HepG2 (cell line): ENCODE results near the gene LYST. TPM values are rescaled to one million over a fixed set of nuclear protein-coding genes. Genes with fewer than 3 reads are reported as not detected.
A peak's percentile ranks its signal among the peaks of the same experiment; 100 is the strongest.

Source experiments
- AHR ChIP-seq: IDR thresholded peaks from 2 replicates; pipeline ENCODE4 v1.6.1; 2018; ENCODE audit warnings: missing genetic modification reagents, missing compliant biosample characterization
- ATRX ChIP-seq: sonication (generic); formaldehyde crosslinking; IDR thresholded peaks from 2 replicates; pipeline ENCODE4 v1.4.0; 2020; ENCODE audit warnings: missing genetic modification reagents, borderline replicate concordance
- FOXK2 ChIP-seq: fragments of 450-650 bp; IDR thresholded peaks from 2 replicates; pipeline ENCODE4 v1.6.1; 2016
- HNRNPLL ChIP-seq: fragments of 200-400 bp; formaldehyde crosslinking; IDR thresholded peaks from 2 replicates; pipeline ENCODE4 v1.6.1; 2017; ENCODE audit warnings: mild to moderate bottlenecking, low read depth, low read length; ENCODE audit not compliant: poor library complexity, severe bottlenecking
- KLF6 ChIP-seq: IDR thresholded peaks from 2 replicates; pipeline ENCODE4 v1.8.0; 2016; ENCODE audit warnings: missing biosample characterization, missing genetic modification reagents
- KMT2B ChIP-seq: IDR thresholded peaks from 2 replicates; pipeline ENCODE4 v1.6.1; 2016; ENCODE audit warnings: missing genetic modification reagents, missing compliant biosample characterization
- MEIS2 ChIP-seq: sonication (generic); formaldehyde crosslinking; IDR thresholded peaks from 2 replicates; pipeline ENCODE4 v1.9.0; 2021; ENCODE audit warnings: mild to moderate bottlenecking, missing genetic modification reagents
- MNT ChIP-seq: fragments of 450-650 bp; IDR thresholded peaks from 2 replicates; pipeline ENCODE4 v1.6.1; 2016
- NAIF1 ChIP-seq: sonication (generic); formaldehyde crosslinking; IDR thresholded peaks from 2 replicates; pipeline ENCODE4 v1.5.0; 2020; ENCODE audit warnings: mild to moderate bottlenecking, missing genetic modification reagents, borderline replicate concordance
- POLR2A ChIP-seq, 2 experiments: IDR thresholded peaks; 2 replicates each; pipeline ENCODE4 v1.6.1; 2011; ENCODE audit warnings: low read depth in 2 of 2, low read length in 2 of 2, mild to moderate bottlenecking in 1 of 2, moderate library complexity in 1 of 2; ENCODE audit not compliant: insufficient read depth in 1 of 2
- ZNF142 ChIP-seq: sonication (generic); formaldehyde crosslinking; IDR thresholded peaks from 2 replicates; pipeline ENCODE4 v1.4.0; 2020; ENCODE audit warnings: missing genetic modification reagents
- ZNF205 ChIP-seq: IDR thresholded peaks from 2 replicates; pipeline ENCODE4 v1.6.1; 2018; ENCODE audit warnings: missing biosample characterization, missing genetic modification reagents
- ZNF33B ChIP-seq: sonication (generic); formaldehyde crosslinking; IDR thresholded peaks from 2 replicates; pipeline ENCODE4 v1.5.1; 2020; ENCODE audit warnings: mild to moderate bottlenecking, missing genetic modification reagents
- ZNF563 ChIP-seq: sonication (generic); formaldehyde crosslinking; IDR thresholded peaks from 2 replicates; pipeline ENCODE4 v1.8.0; 2022; ENCODE audit warnings: mild to moderate bottlenecking, moderate library complexity, missing genetic modification reagents
- ZNF570 ChIP-seq: sonication (generic); formaldehyde crosslinking; IDR thresholded peaks from 2 replicates; pipeline ENCODE4 v1.4.0; 2020; ENCODE audit warnings: mild to moderate bottlenecking, missing genetic modification reagents, borderline replicate concordance
- ZNF598 ChIP-seq: sonication (generic); formaldehyde crosslinking; IDR thresholded peaks from 2 replicates; pipeline ENCODE4 v1.5.1; 2020; ENCODE audit warnings: mild to moderate bottlenecking, missing genetic modification reagents, borderline replicate concordance
- ZNF713 ChIP-seq: sonication (generic); formaldehyde crosslinking; IDR thresholded peaks from 2 replicates; pipeline ENCODE4 v1.4.0; 2020; ENCODE audit warnings: mild to moderate bottlenecking, missing genetic modification reagents
- polyA plus RNA-seq, 8 experiments: library from polyadenylated mRNA; depleted of rRNA in 3 of 8; stranded (reverse) in 7 of 8; unstranded in 1 of 8; fragments of >200 nt; fragmentation: Illumina TruSeq in 4 of 8; extraction: Trizol in 4 of 8; gene quantifications; 2 replicates each; pipeline versions ENCODE4 v1.2.1 to v1.2.3, GENCODE V29; 2011 to 2016; ENCODE audit warnings: low read depth in 4 of 8, missing spikeins in 1 of 8, mixed read lengths in 1 of 8; ENCODE audit not compliant: insufficient read depth in 1 of 8
- total RNA-seq, 5 experiments: library from RNA; depleted of rRNA; stranded (reverse); fragments of >200 nt; fragmentation: Illumina TruSeq; extraction: Trizol; gene quantifications; 2 replicates each; pipeline ENCODE4 v1.2.3, GENCODE V29; 2016; ENCODE audit warnings: low read depth in 1 of 5
- TF ChIP-seq, protein P1 (sequence below): sonication (generic); formaldehyde crosslinking; IDR thresholded peaks from 2 replicates; pipeline ENCODE4 v1.4.0; 2020; ENCODE audit warnings: missing genetic modification reagents, borderline replicate concordance
- TF ChIP-seq, protein P2 (sequence below): sonication (generic); formaldehyde crosslinking; IDR thresholded peaks from 2 replicates; pipeline ENCODE4 v1.5.0; 2020; ENCODE audit warnings: missing genetic modification reagents, mild to moderate bottlenecking, borderline replicate concordance

LYST gene
- total and polyA plus RNA-seq, 2 of the 13 experiments (the other 11 are each of a cell fraction or from before 2014, with no cell fraction given), result 0.91 to 2.5 TPM

GRCh38 chr1:235866205-235866912 lies at the start of gene LYST (continued):
- TF ChIP-seq, protein P1, sequence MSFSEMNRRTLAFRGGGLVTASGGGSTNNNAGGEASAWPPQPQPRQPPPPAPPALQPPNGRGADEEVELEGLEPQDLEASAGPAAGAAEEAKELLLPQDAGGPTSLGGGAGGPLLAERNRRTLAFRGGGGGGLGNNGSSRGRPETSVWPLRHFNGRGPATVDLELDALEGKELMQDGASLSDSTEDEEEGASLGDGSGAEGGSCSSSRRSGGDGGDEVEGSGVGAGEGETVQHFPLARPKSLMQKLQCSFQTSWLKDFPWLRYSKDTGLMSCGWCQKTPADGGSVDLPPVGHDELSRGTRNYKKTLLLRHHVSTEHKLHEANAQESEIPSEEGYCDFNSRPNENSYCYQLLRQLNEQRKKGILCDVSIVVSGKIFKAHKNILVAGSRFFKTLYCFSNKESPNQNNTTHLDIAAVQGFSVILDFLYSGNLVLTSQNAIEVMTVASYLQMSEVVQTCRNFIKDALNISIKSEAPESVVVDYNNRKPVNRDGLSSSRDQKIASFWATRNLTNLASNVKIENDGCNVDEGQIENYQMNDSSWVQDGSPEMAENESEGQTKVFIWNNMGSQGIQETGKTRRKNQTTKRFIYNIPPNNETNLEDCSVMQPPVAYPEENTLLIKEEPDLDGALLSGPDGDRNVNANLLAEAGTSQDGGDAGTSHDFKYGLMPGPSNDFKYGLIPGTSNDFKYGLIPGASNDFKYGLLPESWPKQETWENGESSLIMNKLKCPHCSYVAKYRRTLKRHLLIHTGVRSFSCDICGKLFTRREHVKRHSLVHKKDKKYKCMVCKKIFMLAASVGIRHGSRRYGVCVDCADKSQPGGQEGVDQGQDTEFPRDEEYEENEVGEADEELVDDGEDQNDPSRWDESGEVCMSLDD (CRISPR knock-in tag), result no peak; the same call in 1 of the 2 replicates
- no peak for TF ChIP-seq ATRX (CRISPR knock-in tag)
- 0 out of 2 replicates have a peak, but pooled peaks have one; percentile 29 for TF ChIP-seq KMT2B
- no peak for TF ChIP-seq ZNF33B
- TF ChIP-seq ZNF563 (CRISPR knock-in tag), result peak; percentile 31; the same call in 1 of the 2 replicates
- TF ChIP-seq ZNF598 (CRISPR knock-in tag), result no peak; the same call in 1 of the 2 replicates
- no peak for TF ChIP-seq HNRNPLL
- no peak for TF ChIP-seq FOXK2
- TF ChIP-seq ZNF142 (CRISPR knock-in tag), result no peak; the same call in 1 of the 2 replicates
- TF ChIP-seq ZNF570 (CRISPR knock-in tag), result no peak
- TF ChIP-seq NAIF1 (CRISPR knock-in tag), result 0 out of 2 replicates have a peak, but pooled peaks have one; percentile 14
- no peak for TF ChIP-seq POLR2A (IDR thresholded peaks at IDR 0.05; ENCODE audit: insufficient read depth in 1 of 2, low read depth in 2 of 2, low read length in 2 of 2)
- TF ChIP-seq ZNF713 (CRISPR knock-in tag), result no peak
- TF ChIP-seq, protein P2, sequence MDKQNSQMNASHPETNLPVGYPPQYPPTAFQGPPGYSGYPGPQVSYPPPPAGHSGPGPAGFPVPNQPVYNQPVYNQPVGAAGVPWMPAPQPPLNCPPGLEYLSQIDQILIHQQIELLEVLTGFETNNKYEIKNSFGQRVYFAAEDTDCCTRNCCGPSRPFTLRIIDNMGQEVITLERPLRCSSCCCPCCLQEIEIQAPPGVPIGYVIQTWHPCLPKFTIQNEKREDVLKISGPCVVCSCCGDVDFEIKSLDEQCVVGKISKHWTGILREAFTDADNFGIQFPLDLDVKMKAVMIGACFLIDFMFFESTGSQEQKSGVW (CRISPR knock-in tag), result no peak
- no peak for TF ChIP-seq ZNF205 (CRISPR knock-in tag)
- no peak for TF ChIP-seq MNT
- TF ChIP-seq AHR (CRISPR knock-in tag), result no peak
- 0 out of 2 replicates have a peak, but pooled peaks have one; percentile 31 for TF ChIP-seq MEIS2 (CRISPR knock-in tag)
- TF ChIP-seq KLF6 (CRISPR knock-in tag), result no peak
